HG03103 (cell line): ENCODE measurements around the gene C22orf23.

Experiments
- ATAC-seq: cut with Tn5 transposase; IDR thresholded peaks from one replicate; pipeline ENCODE4 v1.9.1; 2021; ENCODE audit warnings: low read depth; ENCODE audit not compliant: unreplicated experiment

The C22orf23 gene

GRCh38 chr22:37926771-37927636 lies 26.4 kb downstream of the C22orf23 start:
- no peak for ATAC-seq

DNA sequence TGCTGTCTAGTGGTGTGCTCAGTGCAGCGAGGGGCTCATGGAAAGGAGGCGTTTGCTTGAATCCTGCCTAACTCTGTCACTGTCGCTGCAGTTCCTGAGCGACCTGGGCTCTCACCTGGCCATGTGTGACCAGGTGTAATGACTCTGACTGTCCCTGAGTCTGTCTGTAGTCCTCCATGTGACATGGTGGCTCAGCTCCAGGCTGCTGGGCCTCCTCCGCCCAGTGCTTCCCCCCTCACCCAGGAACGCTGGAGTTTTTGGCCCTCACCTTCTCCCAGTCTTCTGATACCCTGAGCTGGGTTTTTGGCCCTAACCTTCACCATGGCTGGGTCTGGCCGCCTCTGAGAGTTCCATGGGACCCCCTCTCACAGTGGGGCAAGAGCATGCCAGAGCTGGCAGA lies 27.0 kb downstream of the C22orf23 start:
- ATAC-seq, result no peak

- ATAC-seq, result no peak
These were observed 27.6 kb downstream of the C22orf23 start for GRCh38 chr22:37925767-37926166.

DNA sequence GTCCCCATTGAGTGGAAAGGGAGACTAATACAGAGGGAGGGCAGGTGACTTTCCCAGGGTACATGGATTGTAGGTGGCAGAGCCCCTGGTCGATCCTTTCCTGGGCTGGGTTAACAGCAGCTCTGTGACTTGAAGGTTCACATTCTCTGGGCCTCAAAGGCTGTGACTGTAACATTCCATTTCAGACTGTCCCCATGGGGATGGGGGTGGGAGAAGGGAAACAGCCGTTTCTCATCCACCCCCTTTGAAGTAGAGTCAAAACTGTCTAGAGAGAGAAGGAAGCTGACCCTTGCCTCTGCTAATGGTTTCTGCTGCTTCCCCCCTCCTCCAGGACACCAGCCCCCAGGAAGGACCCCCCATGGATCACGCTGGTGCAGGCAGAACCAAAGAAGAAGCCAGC lies 28.1 kb downstream of the C22orf23 start:
- ATAC-seq, result no peak

DNA sequence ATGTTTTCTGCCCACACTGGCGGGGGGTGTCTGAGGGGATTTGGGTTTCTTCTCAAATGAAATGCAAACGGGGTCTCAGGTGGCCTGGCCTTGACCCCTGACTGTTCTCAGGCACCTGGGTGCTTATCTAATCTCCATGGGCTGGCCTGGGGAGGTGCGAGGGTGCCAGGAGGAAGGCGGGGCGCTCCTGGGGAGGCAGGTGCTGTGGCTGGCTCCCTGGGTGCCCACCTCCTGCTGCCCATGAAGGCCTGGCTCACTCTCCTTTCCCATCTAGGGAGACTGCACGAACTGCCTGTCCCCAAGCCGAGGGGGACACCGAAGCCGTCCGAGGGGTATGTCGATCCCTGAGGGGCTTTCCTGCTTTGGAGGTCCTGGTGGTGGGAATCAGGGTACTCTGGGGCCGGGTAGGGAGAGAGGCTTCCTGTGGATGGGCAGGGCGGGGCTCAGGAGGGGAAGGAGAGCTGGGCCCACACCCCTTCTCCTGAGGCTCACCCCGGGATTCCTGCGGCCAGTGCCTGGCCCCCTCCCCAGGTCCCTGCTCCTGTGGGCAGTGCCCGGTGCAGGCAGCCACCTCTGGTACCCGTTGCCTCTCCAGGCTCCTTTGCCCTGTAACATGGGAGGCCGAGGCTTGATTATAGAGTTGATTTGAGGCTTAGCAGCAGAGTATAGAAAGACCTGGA lies 28.9 kb downstream of the C22orf23 start:
- ATAC-seq, result no peak

DNA sequence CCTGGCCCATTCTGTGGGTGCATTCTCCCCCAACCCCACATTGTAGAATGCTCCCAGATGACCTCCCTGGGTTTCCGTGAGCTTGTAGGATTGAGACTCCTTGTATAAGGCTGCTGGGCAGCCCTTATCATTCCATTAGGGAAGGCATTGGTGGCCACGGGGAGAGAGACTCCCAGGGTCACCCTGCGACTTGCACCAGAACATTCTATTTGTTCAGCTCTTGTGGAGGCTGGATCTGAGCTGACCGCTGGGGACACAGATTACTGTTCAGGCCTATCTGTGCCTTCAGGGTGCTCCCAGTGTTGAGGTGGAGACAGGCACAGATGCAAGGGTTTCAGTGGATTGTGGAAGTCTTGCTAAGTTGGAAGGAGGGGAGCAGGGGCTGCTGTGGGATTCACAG lies 29.5 kb downstream of the C22orf23 start:
- no peak for ATAC-seq

GRCh38 chr22:37922191-37922590 lies 31.2 kb downstream of the C22orf23 start:
- no peak for ATAC-seq

GRCh38 chr22:37920126-37920525 lies 33.3 kb downstream of the C22orf23 start:
- no peak for ATAC-seq

- no peak for ATAC-seq
These were observed 34.7 kb downstream of the C22orf23 start for GRCh38 chr22:37918580-37919270.

DNA sequence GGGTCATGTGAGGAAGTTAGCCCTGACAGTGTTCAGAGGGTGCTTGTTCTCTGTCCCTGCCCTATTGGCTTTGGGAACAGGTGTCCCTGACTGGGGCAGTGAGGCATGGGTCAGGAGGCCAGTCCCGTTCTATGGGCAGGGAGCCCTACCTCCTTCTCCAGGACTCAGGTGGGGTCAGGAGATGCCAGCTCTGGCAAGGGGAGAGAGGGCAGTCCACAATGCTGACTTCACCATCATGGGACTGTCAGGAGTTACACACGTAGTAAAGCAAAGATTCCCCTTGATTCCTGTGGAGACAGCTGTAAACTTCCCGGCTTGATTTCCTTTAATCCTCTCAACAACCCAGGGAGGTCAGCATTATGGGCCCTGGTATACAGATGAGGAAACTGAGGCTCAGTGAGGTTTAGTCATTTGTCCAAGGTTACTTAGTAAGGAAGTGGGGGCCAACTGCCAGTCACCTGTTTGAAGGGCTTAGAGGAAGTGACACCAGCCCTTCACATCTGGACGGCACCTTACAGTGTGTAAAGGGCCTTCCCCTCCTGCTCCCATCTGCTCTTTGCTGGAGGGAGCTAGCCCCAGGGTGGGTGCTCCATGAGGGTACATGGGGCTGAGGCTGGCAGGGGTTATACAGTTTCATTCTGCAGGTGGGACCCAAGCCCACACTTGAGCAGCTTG lies 35.4 kb downstream of the C22orf23 start:
- ATAC-seq, result no peak

GRCh38 chr22:37916311-37916710 lies 37.1 kb downstream of the C22orf23 start:
- ATAC-seq, result no peak

DNA sequence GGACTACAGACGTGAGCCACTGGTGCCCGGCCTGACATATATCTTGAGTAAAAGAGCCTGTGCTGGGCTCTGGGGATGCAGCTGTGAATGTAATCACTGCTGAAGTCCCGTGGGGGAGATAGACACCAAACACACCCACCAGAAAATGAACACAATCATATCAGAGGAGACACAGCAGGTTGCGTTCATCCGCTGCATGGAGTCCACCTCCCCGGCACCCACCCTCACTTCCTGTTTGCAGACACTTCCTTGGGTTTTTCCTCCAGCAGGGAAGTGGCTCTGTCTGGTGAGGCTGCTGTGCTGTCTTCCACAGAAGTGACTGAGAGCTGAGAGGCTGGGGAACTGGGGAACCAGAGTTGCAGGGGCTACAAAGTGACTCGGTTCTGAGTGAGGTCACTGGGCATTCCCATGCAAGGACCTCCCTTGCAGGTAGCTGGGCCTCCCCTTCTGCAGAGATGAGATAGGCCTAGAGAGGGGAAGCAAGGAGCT lies 40.1 kb downstream of the C22orf23 start:
- no peak for ATAC-seq

DNA sequence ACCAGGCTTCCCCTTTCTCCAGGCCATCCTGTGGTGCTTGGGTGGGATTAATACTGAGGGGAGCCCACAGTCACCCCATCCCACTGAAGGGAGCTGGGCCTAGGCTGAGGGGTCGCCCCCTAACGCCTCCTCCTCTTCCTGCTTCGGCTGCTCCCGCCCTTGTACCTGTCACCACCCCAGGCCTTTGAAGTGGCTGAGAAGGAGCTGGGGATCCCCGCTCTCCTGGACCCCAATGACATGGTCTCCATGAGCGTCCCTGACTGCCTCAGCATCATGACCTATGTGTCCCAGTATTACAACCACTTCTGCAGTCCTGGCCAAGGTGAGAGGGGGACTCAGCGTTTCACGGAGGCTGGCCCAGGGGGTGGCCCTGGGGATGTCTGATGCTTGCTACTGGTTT lies 41.2 kb downstream of the C22orf23 start:
- no peak for ATAC-seq

DNA sequence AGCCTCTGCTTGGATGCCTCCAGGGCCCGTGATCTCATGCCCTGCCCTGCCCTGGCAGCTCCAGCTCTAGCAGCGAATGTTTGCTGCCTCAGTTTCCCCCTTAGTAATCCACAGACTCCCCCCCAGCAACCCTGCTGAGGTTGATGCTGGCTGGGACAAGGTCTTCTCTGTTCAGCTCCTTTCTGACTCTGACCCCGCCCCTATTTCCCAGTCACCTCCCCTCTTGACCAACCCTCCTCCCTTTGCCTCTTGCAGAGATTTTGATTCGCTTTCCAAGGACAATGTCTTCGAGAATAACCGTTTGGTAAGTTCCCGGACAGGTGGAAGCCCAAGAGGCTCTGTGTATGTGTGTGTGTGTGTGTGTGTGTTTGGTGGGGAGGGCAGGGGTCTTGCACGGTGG lies 41.7 kb downstream of the C22orf23 start:
- ATAC-seq, result no peak

- ATAC-seq, result no peak
These were observed 42.3 kb downstream of the C22orf23 start for GRCh38 chr22:37910890-37911672.

DNA sequence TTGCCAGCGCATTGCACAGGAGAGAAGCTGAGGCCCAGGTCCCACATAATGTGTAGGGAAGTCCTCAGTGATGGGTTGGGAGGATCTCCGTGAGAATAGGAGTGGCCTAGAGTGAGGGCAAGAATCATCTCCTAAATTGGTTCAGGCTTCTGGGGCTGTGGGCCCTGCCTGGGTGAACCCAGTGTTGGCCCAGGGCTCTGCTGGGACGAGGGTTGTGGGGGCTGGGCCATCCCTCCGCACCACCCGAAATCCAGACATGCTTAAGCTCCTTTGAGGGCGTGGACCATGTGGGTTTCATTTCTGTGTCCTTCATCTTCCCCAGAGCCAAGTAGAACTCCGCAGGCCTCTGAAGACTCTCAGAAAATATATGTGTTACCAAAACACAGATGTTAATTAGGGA lies 43.6 kb downstream of the C22orf23 start:
- no peak for ATAC-seq

GRCh38 chr22:37907036-37907954 lies 46.1 kb downstream of the C22orf23 start:
- ATAC-seq, result no peak

- peak; percentile 25 for ATAC-seq
These were observed 46.9 kb downstream of the C22orf23 start for GRCh38 chr22:37906364-37907008.
